Measurements from ENCODE around the gene TMEM126B.
"Not testable (repeated sequence)": the region's sequence is repeated elsewhere in the genome, so short reads cannot be mapped to it uniquely, and the experiment has no call there.

The TMEM126B gene

GRCh38 chr11:85599083-85599482, 29.3 kb upstream of the TMEM126B start:
- DNase-seq (ENCODE audit: low read depth) = no peak
- no peak for TF ChIP-seq CTCF (IDR thresholded peaks at IDR 0.05; ENCODE audit: control insufficient read depth, extremely low read depth, insufficient read depth)
- H3K4me3 ChIP-seq (ENCODE audit: low read depth, low read length) = no peak overlapping the region

- TF ChIP-seq CTCF (IDR thresholded peaks at IDR 0.05; ENCODE audit: control insufficient read depth, extremely low read depth, insufficient read depth) = no peak
- DNase-seq (ENCODE audit: low read depth) = no peak
- H3K4me3 ChIP-seq (ENCODE audit: low read depth, low read length) = no peak overlapping the region
Observed at GRCh38 chr11:85602526-85603213, 25.7 kb upstream of the TMEM126B start.

- no peak for DNase-seq (ENCODE audit: low read depth)
- no peak for TF ChIP-seq CTCF (IDR thresholded peaks at IDR 0.05; ENCODE audit: control insufficient read depth, extremely low read depth, insufficient read depth)
- no peak overlapping the region for H3K4me3 ChIP-seq (ENCODE audit: low read depth, low read length)
Observed at GRCh38 chr11:85603220-85603619, 25.2 kb upstream of the TMEM126B start.

GRCh38 chr11:85606237-85606636, 22.2 kb upstream of the TMEM126B start:
- not testable (repeated sequence) for DNase-seq (ENCODE audit: low read depth); H3K4me3 ChIP-seq (ENCODE audit: low read depth, low read length)

- not testable (repeated sequence) for H3K4me3 ChIP-seq (ENCODE audit: low read depth, low read length); DNase-seq (ENCODE audit: low read depth)
Observed at GRCh38 chr11:85608621-85609020, 19.8 kb upstream of the TMEM126B start.

- not testable (repeated sequence) for H3K4me3 ChIP-seq (ENCODE audit: low read depth, low read length); DNase-seq (ENCODE audit: low read depth)
Observed at GRCh38 chr11:85609286-85609685, 19.1 kb upstream of the TMEM126B start.

GRCh38 chr11:85611643-85612042, 16.8 kb upstream of the TMEM126B start:
- DNase-seq (ENCODE audit: low read depth); H3K4me3 ChIP-seq (ENCODE audit: low read depth, low read length): not testable (repeated sequence)

GRCh38 chr11:85619499-85619898, 8.9 kb upstream of the TMEM126B start:
- no peak overlapping the region for H3K4me3 ChIP-seq (ENCODE audit: low read depth, low read length)
- no peak for DNase-seq (ENCODE audit: low read depth)
- TF ChIP-seq CTCF (IDR thresholded peaks at IDR 0.05; ENCODE audit: control insufficient read depth, extremely low read depth, insufficient read depth) = no peak

GRCh38 chr11:85620256-85620655, 8.1 kb upstream of the TMEM126B start:
- H3K4me3 ChIP-seq (ENCODE audit: low read depth, low read length) = no peak overlapping the region
- TF ChIP-seq CTCF (IDR thresholded peaks at IDR 0.05; ENCODE audit: control insufficient read depth, extremely low read depth, insufficient read depth) = no peak
- no peak for DNase-seq (ENCODE audit: low read depth)

Data from LNCaP clone FGC (cell line).